ENCODE measurements around the gene HIPK4.
"Not testable (repeated sequence)": the region's sequence is repeated elsewhere in the genome, so short reads cannot be mapped to it uniquely, and the experiment has no call there.

Gene HIPK4

GRCh38 chr19:40416918-40417642 lies 27.1 kb upstream of the HIPK4 start:
- no peak for DNase-seq

DNA sequence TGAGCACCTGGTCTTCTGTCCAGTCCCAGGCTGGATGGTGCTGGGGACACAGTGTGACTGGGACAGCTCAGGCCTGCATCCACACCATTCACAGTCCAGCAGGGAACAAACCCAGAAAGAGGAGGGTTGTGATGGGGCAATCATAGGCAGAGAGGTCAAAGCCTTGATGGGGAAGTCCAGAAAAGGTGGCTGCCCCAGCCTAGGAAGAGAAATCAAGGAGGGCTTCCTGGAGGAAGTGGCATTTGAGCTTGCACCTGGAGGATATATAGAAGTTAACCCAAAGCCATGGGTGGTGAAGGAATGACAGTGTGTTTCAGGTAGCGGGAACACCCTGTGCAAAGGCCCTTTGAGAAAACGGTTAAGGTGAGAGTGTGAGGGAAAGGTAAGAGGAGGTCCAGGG lies 25.8 kb upstream of the HIPK4 start:
- no peak for DNase-seq

DNA sequence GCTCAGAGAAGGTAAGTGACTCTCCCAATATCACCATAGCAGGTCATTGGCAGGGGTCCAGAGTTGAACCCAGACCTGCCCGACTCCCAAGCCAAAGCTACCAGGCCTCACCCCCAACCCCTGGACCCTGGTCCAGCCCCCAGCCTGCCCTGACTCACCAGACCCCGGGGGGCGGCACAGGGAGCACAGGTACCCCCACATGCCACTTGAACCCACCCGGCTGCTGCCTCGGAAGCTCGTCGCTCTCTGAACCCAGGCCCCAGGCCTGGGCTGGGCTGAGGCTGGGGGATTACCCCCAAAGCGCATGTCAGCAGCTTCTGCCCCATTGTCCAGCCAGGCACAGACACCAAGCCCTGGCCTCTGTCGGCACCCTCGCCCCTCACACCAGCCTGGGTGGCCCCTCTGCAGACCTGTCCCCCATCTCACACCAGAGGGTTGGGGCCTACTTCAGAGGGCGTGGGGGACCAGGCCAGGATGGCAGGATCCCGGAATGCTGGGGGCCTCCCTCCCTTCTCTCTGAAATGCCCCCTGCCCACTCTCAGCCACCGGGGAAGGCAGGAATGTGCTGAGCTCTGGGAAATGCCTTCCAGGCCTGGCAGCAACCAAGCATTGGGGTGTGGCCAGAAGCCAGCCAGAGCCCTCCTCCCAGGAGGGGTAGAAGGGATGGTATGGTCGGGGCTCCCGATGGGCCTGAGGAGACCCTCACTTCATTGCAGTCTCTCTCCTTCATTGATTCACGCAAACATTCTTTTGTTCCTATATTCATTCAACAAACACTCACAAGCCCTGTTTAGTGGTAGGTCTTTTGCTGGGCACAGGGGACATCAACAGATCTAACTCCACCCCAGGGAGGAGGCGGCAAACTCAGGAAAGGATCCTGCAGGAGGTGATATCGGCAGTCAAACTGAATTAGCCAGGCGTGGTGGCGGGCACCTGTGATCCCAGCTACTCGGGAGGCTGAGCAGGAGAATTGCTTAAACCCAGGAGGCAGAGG lies 24.9 kb upstream of the HIPK4 start:
- DNase-seq = no peak

DNA sequence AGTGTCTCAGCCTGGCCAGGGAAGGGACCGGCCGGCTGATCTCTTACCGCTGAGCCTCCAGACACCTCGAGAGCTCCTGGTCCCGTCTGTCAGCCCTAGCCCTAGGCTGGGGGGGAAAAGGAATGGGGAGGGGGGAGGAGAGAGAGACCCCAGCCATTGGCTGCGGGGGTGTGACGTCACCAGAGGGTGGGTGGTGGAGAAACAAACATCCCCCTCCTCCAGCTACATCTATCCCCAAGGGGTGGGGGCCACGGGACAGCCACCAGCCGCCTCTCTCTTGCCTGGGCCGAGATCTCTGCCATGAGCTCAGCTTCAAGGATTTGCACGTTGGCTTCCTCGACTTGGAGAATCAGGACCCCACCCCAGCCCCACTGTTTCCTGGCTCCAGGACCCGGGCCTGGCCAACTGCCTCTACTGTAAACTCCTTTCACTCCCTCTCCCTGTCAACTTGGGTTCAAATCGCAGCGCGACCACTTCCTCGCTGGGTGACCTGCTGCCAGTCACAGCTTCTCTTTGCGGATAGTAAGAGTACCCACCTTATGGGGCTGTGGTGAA lies 23.4 kb upstream of the HIPK4 start, which contains the start of gene PRX:
TSS of gene PRX (minus strand) at position 88 of the 555 bp plus-strand sequence. CDS start 5,446 bp downstream, outside the sequence.
- DNase-seq = no peak

DNA sequence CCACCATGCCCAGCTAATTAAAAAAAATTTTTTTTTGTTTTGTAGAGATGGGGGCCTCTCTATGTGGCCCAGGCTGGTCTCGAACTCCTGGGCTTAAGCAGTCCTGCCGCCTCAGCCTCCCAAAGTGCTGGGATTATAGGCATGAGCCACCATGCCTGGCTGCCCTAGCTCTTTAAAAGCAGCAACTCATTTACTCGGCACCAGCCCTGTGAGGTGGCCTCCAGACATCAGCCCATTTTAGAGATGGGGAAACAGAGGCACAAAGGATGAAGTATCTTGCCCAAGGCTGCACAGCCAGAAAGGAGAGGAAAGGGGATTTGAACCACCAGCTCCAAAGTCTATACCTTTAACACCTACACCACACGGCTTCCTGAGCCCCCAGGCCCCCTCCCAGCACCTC lies 22.9 kb upstream of the HIPK4 start:
- DNase-seq = no peak

DNA sequence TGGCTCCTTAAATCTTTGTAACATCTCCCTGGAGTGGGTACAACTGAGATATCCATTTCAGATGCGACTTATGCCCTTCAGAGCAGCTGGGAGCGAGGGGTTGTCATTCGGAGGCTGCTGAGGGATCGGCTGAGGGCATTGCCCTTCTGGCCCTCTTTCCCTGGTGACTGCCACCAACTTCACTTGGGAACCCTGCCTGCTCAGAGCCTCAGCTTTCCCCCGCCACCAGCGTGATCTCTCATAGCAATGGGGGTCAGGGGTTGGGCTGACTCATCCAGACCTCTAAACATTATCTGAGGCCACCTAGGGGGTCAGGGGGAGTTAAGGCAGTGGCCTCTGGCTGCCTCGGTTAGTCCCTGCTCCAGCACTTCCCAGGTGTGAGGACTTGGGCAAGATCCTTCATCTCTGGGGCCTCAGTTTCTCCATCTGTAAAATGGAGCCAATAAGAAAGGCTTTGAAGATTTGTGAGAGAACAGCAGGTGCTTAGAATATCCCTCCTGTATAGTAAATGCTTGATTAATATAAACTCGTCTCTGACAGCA lies 22.0 kb upstream of the HIPK4 start:
- DNase-seq = no peak

DNA sequence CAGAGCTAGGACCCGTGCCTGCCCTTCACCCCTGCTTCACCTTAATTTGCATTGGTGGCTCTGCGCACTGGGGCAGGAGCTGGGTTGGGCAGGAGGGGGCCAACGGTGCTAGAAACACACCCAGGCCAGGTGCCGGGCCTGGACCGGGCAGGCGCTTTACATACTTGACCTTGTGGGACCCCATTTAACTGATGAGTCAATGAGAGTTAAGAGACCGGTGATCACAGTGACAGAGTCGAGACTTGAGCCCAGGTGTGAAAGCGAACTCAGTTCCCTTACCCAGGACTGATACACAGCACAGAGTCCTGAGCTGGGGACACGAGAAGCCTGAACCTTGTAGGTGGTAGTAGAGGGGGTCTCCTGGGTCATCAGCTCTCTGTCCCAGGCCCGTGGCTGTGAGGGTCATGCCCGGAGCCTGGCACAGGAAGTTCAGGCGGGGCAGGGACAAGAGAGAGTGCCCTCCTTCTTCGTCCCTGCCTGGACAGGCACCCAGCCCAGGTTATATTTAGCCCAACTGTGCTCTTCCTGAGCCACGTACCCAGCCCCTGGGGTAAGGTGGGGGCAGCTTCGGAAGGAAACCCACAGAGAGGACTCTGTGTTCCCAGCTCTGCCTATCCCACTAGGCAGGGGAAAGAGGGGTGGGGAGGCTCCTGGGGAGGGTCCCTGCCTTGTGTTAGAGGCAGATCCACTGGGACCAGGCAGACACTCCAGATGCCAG lies 21.3 kb upstream of the HIPK4 start:
- no peak for DNase-seq

DNA sequence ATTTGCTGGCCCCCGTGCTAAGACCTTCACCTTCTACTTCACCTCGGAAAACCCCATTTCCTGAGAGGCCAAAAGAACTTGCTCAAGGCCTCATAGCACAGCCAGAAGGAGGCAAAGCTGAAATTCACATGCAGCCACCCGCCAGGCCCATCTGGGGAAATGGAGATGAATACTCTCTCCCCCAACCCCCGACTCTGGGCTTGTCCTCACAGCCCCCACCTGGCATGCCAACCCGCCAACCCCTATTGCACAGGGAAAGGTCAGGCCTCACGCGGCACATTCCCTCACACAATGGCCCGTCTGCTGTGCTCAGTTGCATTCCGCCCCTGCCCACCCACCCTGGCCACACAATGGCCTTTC lies 20.0 kb upstream of the HIPK4 start:
- DNase-seq = no peak

GRCh38 chr19:40408598-40408925 lies 18.6 kb upstream of the HIPK4 start:
- not testable (repeated sequence) for DNase-seq

DNA sequence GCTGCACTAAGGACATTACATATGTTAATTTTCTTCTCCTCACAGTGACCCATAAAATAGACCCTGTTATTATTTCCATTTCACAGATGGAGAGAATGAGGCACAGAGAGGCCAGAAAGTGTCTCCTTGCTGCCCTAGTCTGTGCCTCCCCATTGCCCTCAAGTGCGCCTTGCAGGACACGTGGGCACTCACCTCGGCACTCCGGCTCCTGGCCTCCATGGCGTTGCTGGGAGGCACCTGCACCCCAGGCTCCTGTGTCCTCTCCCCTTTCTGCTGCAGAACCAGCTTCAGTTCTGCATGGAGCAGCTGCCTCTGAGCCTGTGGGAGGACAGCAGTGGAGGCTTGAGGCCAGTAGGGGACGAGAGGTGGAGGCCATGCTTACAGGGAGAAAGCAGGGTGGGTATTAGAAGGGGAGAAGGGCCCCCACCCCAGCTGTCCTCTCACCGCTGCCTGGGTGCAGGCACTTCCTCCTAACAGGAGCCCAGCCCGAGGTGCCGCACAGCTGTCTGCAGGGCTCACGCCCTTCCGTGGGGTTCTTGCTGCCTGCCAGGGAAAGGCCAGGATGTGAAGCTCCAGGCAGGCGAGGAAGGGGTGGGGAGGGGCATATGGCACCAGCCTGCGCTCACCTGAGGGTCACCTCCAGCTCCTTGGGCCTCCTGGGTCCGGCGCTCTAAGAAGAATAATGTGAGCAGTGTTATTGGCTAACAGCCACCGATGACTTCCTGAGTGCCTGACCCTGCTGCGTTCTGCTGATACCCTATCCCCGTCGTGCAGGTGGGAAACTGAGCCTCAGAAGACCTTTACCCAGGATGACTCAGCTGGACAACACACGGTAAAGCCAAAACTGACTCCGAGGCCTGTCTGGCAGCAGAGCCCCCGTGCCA lies 18.0 kb upstream of the HIPK4 start:
- no peak for DNase-seq

GRCh38 chr19:40403262-40403984 lies 13.4 kb upstream of the HIPK4 start:
- DNase-seq = peak; percentile 37

DNA sequence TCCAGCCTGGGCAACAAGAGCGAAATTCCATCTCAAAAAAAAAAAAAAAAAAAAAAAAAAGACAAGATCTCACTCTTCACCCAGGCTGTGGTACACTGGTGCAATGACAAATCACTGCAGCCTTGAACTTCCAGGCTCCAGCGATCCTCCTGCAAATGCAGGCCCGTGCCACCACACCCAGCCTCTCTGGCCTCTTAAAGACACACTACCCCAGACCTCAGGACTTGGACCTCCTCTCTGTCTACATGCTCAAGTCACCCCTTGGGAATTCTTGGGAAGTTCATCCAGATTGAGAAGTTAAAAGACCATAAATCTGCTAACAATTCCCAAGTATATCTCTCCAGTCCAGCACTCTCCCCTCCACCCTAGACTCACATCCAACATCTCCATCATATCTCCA lies 10.6 kb upstream of the HIPK4 start:
- no peak for DNase-seq

DNA sequence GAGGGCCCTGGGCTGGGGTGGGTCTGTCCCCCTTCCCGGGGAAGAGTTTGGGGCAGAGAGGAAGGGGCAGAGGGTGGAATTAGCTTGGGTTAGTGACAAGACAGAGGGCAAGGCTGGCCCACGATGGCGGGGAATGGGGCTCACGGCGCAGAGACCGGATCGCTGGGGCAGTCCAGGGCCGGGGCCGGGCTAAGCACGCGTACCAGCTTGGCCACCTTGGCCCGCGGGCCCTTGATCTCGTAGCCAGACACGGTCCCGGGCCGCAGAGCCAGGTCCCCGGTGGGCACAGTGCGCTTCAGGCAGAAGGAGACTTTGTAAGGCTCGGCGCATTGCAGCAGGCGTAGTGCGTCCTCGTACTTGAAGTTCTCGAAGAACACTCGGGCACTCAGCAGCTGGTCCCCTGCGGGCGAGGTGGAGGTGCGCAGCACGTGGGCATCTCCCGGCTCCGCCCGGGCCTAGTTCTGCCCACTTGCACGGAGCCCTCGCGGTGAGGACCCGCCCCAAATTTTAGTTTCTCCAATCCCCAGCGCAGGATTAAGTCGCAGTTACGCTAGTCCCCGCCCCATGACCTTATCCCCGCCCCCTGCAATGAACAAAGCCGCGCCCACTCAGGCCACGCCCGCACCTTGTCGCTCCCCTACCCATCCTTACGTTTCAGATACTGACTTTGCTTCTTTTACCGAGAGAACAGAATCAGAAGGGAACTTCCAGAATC lies 8.6 kb upstream of the HIPK4 start:
- no peak for DNase-seq

DNA sequence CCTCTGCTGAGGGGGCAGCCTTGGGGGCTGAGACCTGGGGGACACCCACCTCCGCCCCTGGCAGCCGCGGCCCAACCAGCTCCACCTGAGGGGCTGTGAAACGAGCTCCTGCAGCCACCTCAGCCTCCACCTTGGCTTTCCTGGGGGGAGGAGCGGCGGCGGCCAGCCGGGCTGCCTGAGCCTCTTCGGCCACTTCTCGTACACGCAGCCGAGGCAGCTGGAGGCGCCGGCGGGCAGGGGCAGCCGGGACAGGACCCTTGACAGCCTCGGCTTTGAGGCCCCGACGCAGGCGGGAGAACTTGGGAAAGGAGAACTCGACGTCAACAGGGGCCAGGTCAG lies 7.6 kb upstream of the HIPK4 start:
- no peak for DNase-seq

DNA sequence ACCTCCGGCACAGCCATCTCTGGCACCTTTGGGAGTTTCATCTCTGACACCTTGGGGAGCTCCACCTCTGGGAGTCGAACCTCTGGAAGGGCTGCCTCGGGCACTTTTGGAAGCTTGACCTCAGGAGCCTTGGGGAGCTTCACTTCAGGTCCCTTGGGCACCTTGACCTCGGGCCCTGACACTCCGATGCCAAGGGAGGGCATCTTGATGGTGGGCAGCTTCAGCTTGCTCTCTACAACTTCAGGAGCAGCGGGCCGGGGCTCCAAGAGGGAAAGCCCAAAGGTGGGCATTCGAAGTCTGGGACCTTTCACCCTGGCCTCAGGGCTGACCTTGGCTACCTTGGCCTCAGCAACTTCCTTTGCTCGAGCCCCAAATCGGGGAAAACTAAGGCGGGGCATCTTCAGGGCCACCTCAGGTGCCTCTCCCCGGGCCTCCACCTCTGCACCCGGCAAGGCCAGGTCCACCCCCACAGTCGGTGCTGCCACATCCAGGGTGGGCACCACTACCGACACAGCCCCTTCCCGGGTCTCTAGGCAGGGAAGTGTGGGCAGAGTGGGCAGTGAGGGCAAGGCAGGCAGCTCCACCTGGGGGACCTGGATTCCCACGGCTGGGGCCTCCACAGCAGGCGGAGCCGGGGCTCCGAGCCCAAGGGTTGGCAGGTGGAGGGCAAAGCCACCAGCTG lies 7.0 kb upstream of the HIPK4 start:
- DNase-seq = no peak

GRCh38 chr19:40395956-40396355 lies 6.0 kb upstream of the HIPK4 start:
- no peak for DNase-seq

GRCh38 chr19:40394816-40395210 lies 4.8 kb upstream of the HIPK4 start:
- DNase-seq = no peak

- no peak for DNase-seq
Observed at GRCh38 chr19:40393894-40394815, 4.2 kb upstream of the HIPK4 start.

Measured in DMS79 treated with DMSO at 0.1 percent for 48 hours (cell line).